GM12874 (cell line): Measurements from ENCODE around the gene BANF2.

Experiments used
- TF ChIP-seq, protein P1 (sequence below): IDR thresholded peaks from 2 replicates; pipeline ENCODE4 v1.5.1; 2011; ENCODE audit warnings: low read depth, mild to moderate bottlenecking, control low read depth, low read length, moderate library complexity; ENCODE audit not compliant: insufficient read depth

Gene BANF2

DNA sequence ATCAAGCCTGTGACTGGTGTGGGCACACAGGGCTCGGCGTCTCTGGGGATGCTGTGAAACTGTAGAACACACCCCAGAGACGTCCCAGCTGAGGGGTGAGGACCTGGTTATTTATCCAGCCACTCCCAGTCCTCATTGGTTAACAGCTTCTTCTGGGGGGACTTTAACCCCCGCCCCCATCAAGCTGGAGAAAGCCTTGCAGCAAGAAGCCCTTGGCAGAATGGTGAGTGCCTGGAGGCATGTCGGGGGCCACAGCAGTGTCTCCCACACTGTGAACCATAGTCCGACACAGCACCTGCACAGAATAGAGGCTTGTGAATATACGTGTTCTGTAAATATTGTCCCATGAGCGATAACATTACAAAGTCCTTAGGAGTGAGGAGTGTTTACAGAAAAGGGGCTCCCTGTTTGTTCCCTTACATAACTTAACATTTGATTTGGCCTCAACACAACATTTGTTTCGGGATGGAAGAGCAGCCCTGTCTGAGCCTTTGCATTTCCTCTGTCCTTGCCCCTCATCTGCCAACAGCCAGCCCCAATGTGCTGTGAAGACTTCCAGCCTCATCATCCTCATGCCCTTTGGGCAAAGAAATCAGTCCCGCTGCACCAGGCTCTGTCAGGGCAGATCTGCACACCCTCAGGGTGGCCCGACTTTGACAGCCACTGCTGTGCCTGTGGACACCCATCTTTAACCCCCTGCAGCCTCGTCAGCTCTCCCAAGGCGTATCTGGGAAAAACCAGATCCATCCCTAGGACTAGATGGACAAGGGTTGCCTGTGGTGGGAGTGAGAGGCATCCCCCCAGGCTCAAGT lies 15.5 kb upstream of the BANF2 start:
- TF ChIP-seq, protein P1, sequence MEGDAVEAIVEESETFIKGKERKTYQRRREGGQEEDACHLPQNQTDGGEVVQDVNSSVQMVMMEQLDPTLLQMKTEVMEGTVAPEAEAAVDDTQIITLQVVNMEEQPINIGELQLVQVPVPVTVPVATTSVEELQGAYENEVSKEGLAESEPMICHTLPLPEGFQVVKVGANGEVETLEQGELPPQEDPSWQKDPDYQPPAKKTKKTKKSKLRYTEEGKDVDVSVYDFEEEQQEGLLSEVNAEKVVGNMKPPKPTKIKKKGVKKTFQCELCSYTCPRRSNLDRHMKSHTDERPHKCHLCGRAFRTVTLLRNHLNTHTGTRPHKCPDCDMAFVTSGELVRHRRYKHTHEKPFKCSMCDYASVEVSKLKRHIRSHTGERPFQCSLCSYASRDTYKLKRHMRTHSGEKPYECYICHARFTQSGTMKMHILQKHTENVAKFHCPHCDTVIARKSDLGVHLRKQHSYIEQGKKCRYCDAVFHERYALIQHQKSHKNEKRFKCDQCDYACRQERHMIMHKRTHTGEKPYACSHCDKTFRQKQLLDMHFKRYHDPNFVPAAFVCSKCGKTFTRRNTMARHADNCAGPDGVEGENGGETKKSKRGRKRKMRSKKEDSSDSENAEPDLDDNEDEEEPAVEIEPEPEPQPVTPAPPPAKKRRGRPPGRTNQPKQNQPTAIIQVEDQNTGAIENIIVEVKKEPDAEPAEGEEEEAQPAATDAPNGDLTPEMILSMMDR, result no peak

DNA sequence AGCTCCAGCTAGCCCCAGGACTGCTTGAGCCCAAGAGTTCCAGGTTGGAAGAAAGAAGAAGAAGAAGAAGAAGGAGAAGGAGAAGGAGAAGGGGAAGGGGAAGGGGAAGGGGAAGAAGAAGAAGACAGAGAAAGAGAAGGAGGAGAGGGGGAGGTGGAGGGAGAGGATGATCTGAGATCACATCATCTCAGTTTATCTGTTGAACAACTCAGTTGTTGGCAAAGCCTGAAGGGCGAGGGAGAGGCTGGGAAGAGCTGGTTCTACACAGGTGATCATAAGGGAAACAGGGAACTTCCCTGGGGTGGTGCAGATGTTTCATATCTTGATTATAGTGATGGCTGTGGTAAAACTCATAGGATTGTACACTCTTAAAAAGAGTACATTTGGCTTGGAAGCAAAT lies 14.6 kb upstream of the BANF2 start:
- TF ChIP-seq, protein P1, result no peak

DNA sequence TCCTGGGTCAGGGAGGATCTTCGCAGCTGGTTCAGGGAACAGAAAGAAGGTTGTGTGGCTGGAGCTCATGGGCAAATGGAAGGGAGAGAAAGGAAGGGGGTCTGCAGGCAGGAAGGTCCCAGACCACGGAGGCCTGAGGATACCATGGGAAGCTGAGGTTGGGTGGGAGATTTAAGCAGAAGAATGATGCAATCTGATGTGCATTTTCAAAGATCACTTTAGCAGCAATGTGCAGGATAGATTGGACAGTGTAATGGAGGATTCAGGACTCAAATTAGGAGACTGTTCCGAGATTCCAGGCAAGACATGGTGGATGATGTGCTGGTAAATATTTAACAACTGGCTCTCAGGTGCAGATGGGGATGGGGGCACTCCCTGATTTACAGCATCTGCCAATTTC lies 12.0 kb upstream of the BANF2 start:
- TF ChIP-seq, protein P1, result no peak

DNA sequence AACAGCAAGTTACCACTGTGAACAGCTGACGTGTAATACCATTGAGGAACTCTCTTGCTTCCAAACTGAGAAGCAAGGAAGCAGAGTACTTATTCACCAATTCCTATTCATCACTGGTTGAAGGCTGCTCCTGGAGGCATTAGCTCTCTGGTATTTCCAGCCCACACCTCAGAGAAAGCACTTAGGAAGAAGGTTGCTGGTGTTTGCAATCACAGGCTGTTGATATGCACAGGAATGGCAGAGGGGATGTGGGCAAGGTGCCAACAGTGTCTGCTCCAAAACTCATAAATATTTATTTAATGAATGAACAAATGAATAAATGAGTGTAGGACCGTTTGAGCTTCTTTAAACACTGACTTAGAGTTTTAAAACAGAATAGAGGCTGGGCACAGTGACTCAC lies 10.8 kb upstream of the BANF2 start:
- TF ChIP-seq, protein P1, result no peak

DNA sequence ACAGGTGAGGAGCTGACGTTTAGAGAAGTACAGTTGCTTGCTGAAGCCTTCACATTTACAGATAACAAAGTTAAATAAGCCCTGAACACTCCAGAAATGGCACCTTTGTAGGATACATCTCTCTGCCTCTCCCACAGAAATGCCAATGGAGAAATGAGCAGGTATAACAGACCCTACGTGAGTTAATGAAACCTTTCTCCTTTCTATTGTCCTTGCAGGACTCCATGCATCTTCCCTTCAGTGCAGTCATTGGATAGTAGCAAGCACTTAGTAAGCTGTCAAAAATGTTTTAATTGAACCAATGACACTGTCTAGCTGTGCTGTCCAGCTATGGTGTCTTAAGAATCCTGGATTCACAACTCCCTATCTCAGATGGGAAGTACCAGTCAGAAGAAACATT lies 9.6 kb upstream of the BANF2 start:
- TF ChIP-seq, protein P1, result no peak

DNA sequence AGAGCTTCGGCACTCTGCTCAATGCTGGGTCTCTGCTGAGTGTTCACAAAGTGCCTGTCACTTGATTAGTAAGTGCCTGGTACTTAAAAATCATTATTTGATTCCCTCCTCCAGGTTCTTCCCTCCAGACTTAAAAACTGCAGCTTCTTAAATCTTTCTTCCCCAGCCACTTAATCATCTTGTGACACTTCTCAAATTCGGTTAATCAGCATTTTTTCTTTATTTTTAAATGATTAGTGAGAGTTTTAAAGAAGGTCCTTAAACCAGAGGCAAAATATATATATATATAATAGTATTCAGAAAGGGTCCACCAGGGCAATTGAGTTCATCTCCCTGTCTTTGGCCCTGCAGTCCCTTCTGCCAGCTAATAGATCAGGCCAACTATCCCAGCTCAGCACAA lies 8.0 kb upstream of the BANF2 start:
- TF ChIP-seq, protein P1, result no peak

DNA sequence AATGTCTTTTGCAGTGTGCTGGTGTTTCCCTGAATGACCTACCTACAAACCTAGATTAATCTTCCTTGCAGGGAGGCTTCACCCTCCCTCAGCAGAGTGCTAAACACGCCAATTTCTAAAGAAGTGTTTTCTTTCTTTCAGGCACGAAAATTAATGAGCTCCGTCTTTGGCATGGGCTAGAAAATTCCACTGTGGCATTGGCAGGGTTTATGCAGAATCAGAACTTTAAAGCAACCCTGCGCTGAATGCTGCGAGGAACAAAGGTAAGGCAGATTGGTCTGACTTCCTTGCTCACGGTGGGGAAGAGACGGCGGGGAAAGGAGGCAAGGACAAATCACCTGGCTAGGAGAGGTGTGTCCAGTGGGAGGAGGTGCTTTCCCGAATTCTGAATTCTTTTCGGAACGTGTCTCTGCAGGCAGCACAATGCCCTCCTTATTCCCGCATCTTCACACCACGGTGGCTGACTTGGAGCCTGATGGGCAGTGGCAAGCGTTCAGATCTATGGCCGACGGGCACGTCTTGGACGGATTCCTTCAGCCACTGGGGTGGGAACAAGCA lies 6.2 kb upstream of the BANF2 start:
- TF ChIP-seq, protein P1, result no peak
